Mesodermal cell (in vitro differentiated cells): ENCODE measurements around the gene GNAL.

ENCODE experiments used
- H3K27ac ChIP-seq: 2 replicates; pipeline ENCODE4 v1.7.0; 2013; ENCODE audit warnings: mild to moderate bottlenecking, low read depth, low read length, moderate library complexity; ENCODE audit not compliant: severe bottlenecking
- H3K36me3 ChIP-seq: 2 replicates; pipeline ENCODE4 v1.7.1; 2013; ENCODE audit warnings: mild to moderate bottlenecking, low read length, moderate library complexity; ENCODE audit not compliant: control insufficient read depth, insufficient read depth
- H3K4me1 ChIP-seq: one replicate; pipeline ENCODE4 v1.7.1; 2013; ENCODE audit warnings: mild to moderate bottlenecking, low read length; ENCODE audit not compliant: insufficient read depth, control insufficient read depth, poor library complexity, severe bottlenecking
- H3K4me3 ChIP-seq: 2 replicates; pipeline ENCODE4 v1.7.0; 2013; ENCODE audit warnings: low read length, control low read depth, mild to moderate bottlenecking; ENCODE audit not compliant: insufficient read depth, poor library complexity, severe bottlenecking; ENCODE audit errors: extremely low read depth
- H3K9me3 ChIP-seq: 2 replicates; pipeline ENCODE4 v1.7.1; 2013; ENCODE audit warnings: mild to moderate bottlenecking, low read length, moderate library complexity; ENCODE audit not compliant: control insufficient read depth
- WGBS, 2 experiments: methylation state at CpG; one replicate each; pipeline ENCODE4 v1.1.5; 2013; ENCODE audit warnings: missing lambda C conversion rate in 2 of 2; ENCODE audit not compliant: insufficient coverage in 2 of 2; 5-methylcytosine and 5-hydroxymethylcytosine counted together

The GNAL gene

DNA sequence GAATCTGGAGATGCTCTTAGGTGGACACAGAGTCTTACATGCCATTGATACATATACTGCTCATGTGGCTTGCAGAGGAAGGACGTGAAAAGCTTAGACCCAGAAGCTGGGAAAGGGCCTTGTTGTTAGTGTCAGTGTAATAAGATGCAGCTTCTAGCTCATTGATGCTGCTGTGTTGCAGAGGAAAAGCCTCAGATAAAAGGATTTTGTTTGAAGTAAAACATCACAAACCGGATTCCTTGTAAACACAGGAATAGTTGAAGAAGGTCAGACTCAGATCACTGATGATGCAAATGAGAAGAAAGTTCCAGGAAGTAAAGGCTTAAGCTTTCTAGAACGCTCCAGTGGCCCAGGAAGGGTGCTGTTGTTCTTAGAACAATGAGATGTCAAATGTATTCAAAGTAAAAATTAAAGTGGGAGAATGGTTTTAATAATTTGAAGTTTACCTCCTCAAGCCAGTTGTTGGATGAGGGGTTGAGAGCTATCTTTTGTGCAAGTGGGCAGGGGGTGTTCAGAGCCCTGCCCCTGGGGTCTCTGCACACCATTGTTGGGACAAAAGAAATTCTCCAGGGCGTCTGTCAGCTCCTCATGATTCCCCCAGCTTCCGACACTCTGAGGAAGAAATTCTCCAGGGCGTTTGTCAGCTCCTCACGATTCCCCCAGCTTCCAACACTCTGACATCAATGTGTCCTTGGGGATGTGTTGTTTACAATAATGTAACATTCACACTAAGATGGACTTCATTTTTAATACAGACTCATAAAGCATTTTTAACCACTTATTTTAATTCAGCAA, 100.8 kb downstream of the GNAL start:
- Histone ChIP-seq H3K36me3 (no peaks in the 10 kb centered on the region), H3K9me3 (no peaks in the 10 kb centered on the region), H3K27ac (peak overlapping the region; percentile 87), H3K4me1 (peaks cover 27% of the 10 kb centered on the region), H3K4me3 (no peak overlapping the region)
- WGBS, 2 experiments = 48 to 50% methylated on average over 2 to 5 of the region's 7 CpGs

DNA sequence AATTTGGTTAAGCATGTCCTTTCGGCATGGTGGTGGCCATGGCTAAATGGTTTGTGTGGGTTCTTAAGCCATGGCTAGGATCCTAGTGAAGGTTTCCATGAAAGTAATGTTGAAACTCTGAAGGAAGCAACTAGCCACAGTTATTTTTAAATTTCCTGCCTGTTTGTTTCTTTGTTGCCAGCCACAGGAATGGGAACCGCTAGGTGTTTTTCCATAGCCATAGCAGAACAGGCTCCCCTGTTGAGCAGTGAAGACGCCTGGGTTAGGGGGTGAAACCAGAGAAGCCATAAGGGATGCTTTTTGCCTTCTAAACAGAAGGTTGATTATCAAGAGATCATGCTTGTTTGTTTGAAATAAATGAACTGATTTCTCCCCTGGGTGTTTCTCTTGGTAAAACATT, 102.1 kb downstream of the GNAL start:
- H3K36me3 ChIP-seq = no peaks in the 10 kb centered on the region
- no peak overlapping the region for H3K4me3 ChIP-seq
- WGBS, 2 experiments = 66 to 88% methylated on average over 1 to 3 of the region's 3 CpGs
- H3K27ac ChIP-seq = peak overlapping the region; percentile 62
- peaks cover 23% of the 10 kb centered on the region for H3K4me1 ChIP-seq
- H3K9me3 ChIP-seq = no peaks in the 10 kb centered on the region

DNA sequence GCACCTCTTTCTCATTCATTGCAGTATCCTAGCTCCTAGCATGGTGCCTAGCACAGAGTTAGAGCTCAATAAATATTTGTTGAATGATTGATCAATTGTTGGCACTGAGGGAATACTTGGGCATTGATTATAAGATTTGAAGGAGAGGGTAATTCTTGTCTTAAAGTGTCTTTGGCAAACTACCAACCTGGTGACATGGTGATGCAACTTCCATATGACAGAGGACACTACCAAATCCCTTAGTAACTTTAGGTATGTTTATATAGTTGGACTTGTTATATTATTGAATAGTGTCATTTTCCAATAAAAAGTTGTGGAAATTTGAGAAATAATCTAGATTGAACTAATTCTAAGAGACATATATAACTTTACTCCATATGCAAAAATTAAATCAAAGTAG, 103.6 kb downstream of the GNAL start:
- Histone ChIP-seq H3K36me3 (no peaks in the 10 kb centered on the region), H3K9me3 (no peaks in the 10 kb centered on the region), H3K4me1 (peaks cover 23% of the 10 kb centered on the region), H3K27ac (no peak overlapping the region), H3K4me3 (no peak overlapping the region)

DNA sequence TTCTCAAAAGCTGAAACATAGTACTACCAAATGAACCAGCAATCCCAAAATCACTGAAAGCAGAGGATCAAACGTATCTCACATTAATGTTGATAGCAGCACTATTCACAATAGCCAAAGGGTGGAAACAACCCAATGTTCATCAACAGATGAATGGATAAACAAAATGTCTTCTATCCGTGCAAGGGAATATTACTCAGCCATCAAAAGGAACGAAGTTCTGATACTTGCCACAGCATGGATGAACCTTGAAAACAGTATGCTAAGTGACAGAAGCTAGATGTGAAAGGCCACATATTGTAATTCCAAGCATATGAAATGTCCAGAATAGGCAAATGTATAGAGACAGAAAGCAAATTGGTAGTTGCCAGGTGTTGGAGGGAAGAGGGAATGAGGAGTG, 105.1 kb downstream of the GNAL start:
- H3K9me3 ChIP-seq = no peaks in the 10 kb centered on the region
- H3K4me3 ChIP-seq = no peak overlapping the region
- peaks cover 21% of the 10 kb centered on the region for H3K4me1 ChIP-seq
- H3K36me3 ChIP-seq = no peaks in the 10 kb centered on the region
- no peak overlapping the region for H3K27ac ChIP-seq
- WGBS, 2 experiments = 98 to 100% methylated on average over 3 of the region's 3 CpGs

DNA sequence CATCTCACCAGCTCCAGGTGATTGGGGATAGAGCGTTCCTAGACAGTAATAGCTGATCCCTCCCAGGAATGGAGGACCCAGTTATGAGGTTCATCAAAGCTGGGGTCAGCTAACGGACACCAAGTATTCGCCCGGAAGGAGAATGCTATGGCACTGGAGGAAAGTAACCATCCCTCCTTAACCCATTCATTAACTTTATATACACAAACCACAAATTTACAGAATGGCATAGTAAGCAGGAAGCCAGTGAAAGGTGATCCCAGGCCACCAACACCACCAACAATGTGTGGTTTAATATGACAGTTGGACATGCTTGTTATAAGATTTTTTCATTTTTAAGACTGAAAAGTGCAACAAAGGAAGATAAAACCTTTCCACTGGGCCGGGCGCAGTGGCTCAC, 106.9 kb downstream of the GNAL start:
- Histone ChIP-seq H3K9me3 (no peaks in the 10 kb centered on the region), H3K4me1 (peaks cover 8% of the 10 kb centered on the region), H3K4me3 (no peak overlapping the region), H3K27ac (no peak overlapping the region), H3K36me3 (no peaks in the 10 kb centered on the region)
- 95 to 97% methylated on average over 3 to 6 of the region's 6 CpGs for WGBS, 2 experiments

DNA sequence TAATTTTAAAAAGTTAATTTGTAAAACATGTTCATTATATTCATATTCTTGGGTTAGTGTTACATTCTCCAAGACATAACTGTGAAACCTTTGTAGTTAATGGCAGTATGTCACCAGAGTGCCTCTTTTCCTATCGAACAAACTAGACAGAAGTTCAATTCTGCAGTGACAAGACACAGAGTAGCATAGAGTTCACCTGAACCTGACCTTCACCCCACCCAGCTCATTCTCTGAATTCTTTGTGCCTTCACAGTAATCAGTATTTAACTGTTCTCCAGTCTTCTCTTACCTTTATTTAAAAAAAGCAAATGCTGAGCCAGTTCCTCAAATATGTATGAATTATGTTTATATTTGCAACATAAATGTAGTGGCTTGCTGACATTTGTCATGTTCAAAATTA, 109.2 kb downstream of the GNAL start:
- Histone ChIP-seq H3K4me1 (no peaks in the 10 kb centered on the region), H3K27ac (no peak overlapping the region), H3K9me3 (no peaks in the 10 kb centered on the region), H3K36me3 (no peaks in the 10 kb centered on the region), H3K4me3 (no peak overlapping the region)
- 82 to 91% methylated on average over 1 of the region's 1 CpG for WGBS, 2 experiments

DNA sequence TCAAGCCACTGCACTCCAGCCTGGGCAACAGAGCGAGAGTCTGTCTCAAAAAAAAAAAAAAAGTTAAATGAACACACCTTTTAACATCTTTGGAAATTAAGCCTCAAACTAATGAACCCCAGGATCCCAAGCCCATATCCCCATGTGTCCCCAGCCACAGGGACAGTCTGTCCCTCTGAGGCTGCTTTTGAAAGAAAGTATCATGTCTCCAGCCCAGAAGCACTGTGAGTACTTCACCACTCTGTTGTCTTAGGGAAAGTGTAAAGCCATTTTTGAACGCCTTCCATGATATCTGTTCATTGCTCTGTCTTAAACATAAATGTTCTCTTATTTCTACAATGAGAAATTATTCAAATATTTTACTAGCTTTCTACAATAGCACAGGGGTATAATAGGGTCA, 110.0 kb downstream of the GNAL start:
- Histone ChIP-seq H3K9me3 (no peaks in the 10 kb centered on the region), H3K36me3 (no peaks in the 10 kb centered on the region), H3K27ac (no peak overlapping the region), H3K4me3 (no peak overlapping the region), H3K4me1 (no peaks in the 10 kb centered on the region)
- WGBS, 2 experiments = no CpG with 5 or more reads among the region's 2 CpGs

DNA sequence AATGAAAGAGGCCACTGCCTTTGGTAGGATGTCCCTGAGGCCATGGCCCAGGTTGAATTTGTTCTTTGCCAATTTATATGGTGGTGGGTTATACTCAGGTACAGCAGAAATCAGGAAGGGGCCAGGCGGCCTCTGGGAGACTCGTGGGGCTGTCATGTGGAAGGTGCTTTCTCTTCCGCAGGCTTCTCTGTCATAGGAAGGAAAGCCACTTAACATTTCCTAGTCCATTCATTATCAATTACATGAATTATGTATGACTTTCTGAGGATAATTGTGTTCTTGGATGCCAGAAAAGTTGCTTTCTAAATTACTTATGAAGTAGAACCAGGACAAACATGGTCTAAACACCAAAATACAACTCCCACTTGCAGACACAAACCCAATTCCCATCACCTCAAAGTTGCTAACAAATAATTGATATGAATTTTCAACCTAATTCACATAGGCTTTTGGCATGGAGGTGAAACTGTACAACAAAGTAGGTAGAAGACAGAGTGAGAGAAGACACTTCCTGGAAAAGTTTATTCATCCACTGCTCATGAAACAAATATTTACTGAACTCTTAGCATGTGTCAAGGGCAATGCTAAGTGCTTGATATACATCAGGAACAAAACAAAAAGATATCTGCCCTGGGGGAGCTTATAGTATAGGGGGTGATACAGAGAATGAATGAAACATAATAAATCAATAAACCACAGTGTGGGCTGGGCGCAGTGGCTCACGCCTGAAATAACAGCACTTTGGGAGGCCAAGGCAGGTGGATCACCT, 111.7 kb downstream of the GNAL start:
- 50 to 100% methylated on average over 1 of the region's 5 CpGs for WGBS, 2 experiments
- Histone ChIP-seq H3K36me3 (no peaks in the 10 kb centered on the region), H3K9me3 (no peaks in the 10 kb centered on the region), H3K27ac (no peak overlapping the region), H3K4me3 (no peak overlapping the region), H3K4me1 (peaks cover under 1% of the 10 kb centered on the region)

DNA sequence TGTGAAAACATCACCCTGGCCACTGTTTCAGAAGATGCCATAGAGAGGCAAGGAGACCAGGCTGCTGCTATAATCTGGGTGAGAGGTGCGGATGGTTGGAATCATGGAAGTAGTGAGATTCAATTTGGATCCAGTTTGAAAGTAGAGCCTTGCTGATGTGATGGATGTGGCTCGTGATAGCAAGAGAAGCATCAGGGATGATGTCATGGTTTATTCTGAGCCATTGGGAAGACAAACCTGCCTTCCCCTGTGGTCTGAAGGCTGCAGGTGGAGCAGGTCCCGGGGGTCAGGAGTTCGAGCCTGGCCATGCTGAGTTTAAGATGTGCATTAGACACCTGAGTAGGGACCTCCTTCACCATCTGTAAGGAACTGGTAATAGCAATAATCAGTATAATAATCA, 112.5 kb downstream of the GNAL start:
- Histone ChIP-seq H3K9me3 (no peaks in the 10 kb centered on the region), H3K4me3 (no peak overlapping the region), H3K27ac (no peak overlapping the region), H3K36me3 (no peaks in the 10 kb centered on the region), H3K4me1 (peaks cover 8% of the 10 kb centered on the region)
- WGBS, 2 experiments = 83 to 90% methylated on average over 2 to 4 of the region's 4 CpGs

DNA sequence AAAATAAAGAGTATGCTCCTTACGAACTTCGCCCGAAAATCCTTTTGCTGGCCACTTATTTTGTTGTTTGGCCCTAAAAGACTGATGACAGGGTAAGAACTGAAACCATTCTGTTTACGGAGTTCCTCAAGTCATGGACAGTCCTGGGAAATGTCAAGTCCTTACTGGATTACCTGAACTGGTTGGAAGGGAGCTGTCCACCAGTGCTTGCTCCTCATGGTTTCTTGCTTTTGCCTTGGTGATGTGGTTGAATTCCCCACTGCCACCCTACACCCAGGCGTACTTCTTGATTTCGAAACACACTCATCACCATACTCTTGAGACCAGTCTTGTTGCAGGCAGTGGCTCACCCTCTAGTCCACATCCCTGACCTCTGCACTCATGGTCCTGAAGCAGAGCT, 113.1 kb downstream of the GNAL start:
- WGBS, 2 experiments = 81 to 85% methylated on average over 6 of the region's 6 CpGs
- Histone ChIP-seq H3K27ac (no peak overlapping the region), H3K4me1 (peaks cover 12% of the 10 kb centered on the region), H3K36me3 (no peaks in the 10 kb centered on the region), H3K4me3 (no peak overlapping the region), H3K9me3 (no peaks in the 10 kb centered on the region)

DNA sequence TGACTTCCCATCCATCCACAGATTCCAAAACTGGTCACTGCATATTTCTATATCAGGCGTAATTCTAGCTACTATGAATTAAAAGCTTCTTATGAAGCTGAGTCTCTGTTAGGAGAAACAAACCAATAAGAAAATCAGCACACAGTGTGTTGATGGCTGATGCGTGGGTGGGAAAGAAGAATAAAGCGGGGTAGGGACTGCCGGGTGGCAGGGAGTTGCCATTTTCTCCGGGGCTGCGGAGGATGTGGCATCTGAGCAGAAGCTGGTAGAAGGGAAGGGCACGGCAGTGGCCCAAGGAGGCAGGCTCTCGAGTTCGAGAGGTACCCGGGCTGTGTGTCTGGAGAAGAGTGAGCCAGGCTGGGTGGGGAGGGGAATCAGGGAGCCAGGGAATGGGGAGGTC, 113.5 kb downstream of the GNAL start:
- Histone ChIP-seq H3K27ac (no peak overlapping the region), H3K9me3 (no peaks in the 10 kb centered on the region), H3K4me3 (no peak overlapping the region), H3K4me1 (peaks cover 17% of the 10 kb centered on the region), H3K36me3 (no peaks in the 10 kb centered on the region)
- 95 to 97% methylated on average over 6 to 9 of the region's 10 CpGs for WGBS, 2 experiments
